IPS-20b (cell line): ENCODE measurements around the gene ANXA5.

Experiments
- H3K27ac ChIP-seq: one replicate; pipeline ENCODE4 v1.5.1; 2013; ENCODE audit warnings: low read length
- H3K27me3 ChIP-seq: 2 replicates; pipeline ENCODE4 v1.6.1; 2013; ENCODE audit warnings: mild to moderate bottlenecking, low read length, inconsistent platforms; ENCODE audit not compliant: insufficient read depth
- H3K36me3 ChIP-seq: 2 replicates; pipeline ENCODE4 v1.6.1; 2013; ENCODE audit warnings: low read depth, mild to moderate bottlenecking, inconsistent platforms, low read length, moderate library complexity; ENCODE audit not compliant: insufficient read depth
- H3K4me1 ChIP-seq: 2 replicates; pipeline ENCODE4 v1.6.1; 2013; ENCODE audit warnings: mild to moderate bottlenecking, control low read depth, inconsistent platforms, low read length, moderate library complexity; ENCODE audit not compliant: insufficient read depth
- H3K4me3 ChIP-seq: 2 replicates; pipeline ENCODE4 v1.5.1; 2013; ENCODE audit warnings: mild to moderate bottlenecking, low read length, inconsistent platforms
- H3K9ac ChIP-seq: 2 replicates; pipeline ENCODE4 v1.6.1; 2013; ENCODE audit warnings: low read depth, mild to moderate bottlenecking, inconsistent platforms, low read length, moderate library complexity
- H3K9me3 ChIP-seq: 2 replicates; pipeline ENCODE4 v1.6.1; 2013; ENCODE audit warnings: mild to moderate bottlenecking, low read depth, low read length, inconsistent platforms; ENCODE audit not compliant: insufficient read depth

Gene ANXA5

DNA sequence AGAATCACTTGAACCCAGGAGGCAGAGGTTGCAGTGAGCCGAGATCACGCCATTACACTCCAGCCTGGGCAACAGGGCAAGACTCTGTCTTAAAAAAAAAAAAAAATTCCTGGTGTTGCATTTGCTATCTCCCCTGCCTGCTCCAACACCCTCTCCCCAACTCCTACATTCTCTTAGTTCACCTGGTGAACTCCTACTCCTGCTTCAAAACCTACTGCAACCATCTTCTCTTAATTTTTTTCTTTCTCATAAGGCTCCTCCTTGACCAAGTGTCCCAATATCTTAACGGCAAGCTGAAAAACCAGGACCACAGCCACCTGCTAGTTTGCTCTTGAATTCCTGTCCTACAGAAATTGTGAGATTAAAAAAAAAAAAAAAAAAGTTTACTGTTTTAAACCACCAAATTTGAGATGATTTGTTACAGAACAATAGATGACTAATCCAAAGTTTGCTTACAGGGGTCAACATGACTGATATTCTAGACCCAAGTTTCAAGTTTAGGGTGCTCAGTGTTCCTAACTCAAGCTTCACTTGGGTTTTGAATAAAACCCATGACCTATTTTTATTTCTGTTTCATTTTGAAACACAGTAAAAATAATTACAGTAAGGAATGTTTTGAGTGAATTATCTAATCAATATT, 13.1 kb upstream of the ANXA5 start:
- Histone ChIP-seq H3K36me3 (no peaks in the 10 kb centered on the region), H3K27me3 (no peaks in the 10 kb centered on the region), H3K9me3 (no peaks in the 10 kb centered on the region), H3K4me1 (peaks cover 23% of the 10 kb centered on the region), H3K27ac (no peak overlapping the region), H3K4me3 (no peak overlapping the region), H3K9ac (no peak overlapping the region)

DNA sequence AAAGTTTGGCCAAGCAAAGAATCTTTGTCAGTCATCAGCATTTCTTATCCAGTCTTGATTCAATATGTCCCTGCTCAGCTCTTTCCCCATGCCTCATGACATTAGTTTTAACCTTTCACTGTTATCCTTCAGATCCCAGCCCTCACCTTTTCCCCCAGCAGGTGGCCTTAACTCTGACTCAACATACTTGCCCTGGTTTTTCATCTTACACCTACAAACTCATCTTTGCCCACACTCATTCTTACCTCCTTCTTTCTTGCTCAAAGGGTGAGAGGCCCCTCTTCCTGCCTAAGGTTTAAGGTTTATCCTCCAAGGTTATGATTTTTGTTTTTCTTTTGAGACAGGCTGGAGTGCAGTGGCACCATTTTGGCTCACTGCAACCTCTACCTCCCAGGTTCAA, 10.6 kb upstream of the ANXA5 start:
- no peaks in the 10 kb centered on the region for H3K27me3 ChIP-seq
- peaks cover 2% of the 10 kb centered on the region; the same call in 1 of the 2 replicates for H3K9me3 ChIP-seq
- H3K9ac ChIP-seq, result no peak overlapping the region
- H3K27ac ChIP-seq, result no peak overlapping the region
- no peaks in the 10 kb centered on the region for H3K36me3 ChIP-seq
- H3K4me3 ChIP-seq, result no peak overlapping the region
- H3K4me1 ChIP-seq, result peaks cover 17% of the 10 kb centered on the region

DNA sequence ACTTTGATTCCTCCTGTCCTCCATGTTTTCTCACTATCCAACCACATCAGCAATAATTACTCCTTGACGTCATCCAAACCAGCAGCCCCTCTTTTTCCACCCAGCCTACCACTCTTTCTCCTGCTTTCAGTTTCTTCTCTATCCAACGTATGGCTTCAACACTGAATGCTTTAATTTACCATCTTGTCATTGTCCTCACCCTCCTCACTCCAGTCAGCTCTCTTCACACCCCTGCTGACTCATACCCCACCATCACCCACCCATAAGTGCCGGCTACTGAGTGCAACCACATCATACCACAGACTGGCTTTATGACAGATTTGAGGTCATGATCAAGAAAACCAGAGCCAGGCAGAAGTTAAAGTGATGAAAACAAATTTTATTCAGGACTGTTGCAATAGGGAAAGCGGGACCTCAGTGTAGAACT, 9.8 kb upstream of the ANXA5 start:
- Histone ChIP-seq H3K4me3 (no peak overlapping the region), H3K9me3 (peaks cover 3% of the 10 kb centered on the region; the same call in 1 of the 2 replicates), H3K4me1 (peaks cover 13% of the 10 kb centered on the region)

DNA sequence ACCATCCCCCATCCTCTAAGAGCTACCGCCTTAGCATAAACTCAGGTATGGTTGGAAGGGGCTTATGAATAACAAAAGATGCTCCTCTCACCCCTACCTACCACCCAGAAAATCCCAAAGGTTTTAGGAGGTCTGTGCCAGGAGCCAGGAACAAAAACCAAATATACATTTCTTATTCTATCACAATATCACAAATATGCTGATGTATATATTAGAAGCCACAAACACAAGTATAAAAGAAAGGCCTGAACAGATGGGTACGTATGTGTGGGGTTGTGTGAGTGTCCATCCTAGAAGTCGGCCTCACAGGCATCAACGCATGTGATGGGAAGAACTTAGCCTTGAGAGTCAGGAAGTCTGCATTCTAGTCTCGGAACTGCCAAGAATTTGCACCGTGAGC, 8.7 kb upstream of the ANXA5 start:
- H3K27ac ChIP-seq, result no peak overlapping the region

More for the DNA sequence above, 9.8 kb upstream of the ANXA5 start:
- Histone ChIP-seq H3K36me3 (no peaks in the 10 kb centered on the region), H3K9ac (no peak overlapping the region), H3K27me3 (no peaks in the 10 kb centered on the region), H3K27ac (no peak overlapping the region)

DNA sequence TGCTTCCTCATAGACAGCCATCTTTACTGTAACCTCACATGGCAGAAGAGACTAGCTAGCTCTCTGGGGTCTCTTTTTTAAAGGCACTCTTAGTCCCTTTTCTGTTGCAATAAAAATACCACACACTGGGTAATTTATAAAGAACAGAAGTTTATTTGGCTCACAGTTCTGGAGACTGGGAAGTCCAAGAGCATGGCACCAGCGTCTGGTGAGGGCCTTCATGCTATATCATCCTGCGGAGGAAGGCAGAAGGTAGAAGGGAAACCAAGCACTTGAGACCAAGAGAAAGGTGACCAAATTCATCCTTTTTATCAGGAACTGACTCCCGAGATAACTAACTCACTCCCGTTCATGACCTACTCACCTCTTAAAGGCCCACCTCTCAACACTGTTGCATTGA, 5.4 kb upstream of the ANXA5 start:
- no peak overlapping the region for H3K27ac ChIP-seq
- H3K4me1 ChIP-seq, result peaks cover 7% of the 10 kb centered on the region; the same call in 1 of the 2 replicates
- no peak overlapping the region for H3K9ac ChIP-seq
- no peak overlapping the region for H3K4me3 ChIP-seq
- peaks cover 3% of the 10 kb centered on the region; the same call in 1 of the 2 replicates for H3K9me3 ChIP-seq
- H3K36me3 ChIP-seq, result no peaks in the 10 kb centered on the region
- peaks cover 11% of the 10 kb centered on the region; the same call in 1 of the 2 replicates for H3K27me3 ChIP-seq

More for the DNA sequence above, 8.7 kb upstream of the ANXA5 start:
- Histone ChIP-seq H3K36me3 (no peaks in the 10 kb centered on the region), H3K4me1 (peaks cover 10% of the 10 kb centered on the region; the same call in 1 of the 2 replicates), H3K9ac (no peak overlapping the region), H3K9me3 (peaks cover 3% of the 10 kb centered on the region; the same call in 1 of the 2 replicates), H3K4me3 (no peak overlapping the region), H3K27me3 (no peaks in the 10 kb centered on the region)

DNA sequence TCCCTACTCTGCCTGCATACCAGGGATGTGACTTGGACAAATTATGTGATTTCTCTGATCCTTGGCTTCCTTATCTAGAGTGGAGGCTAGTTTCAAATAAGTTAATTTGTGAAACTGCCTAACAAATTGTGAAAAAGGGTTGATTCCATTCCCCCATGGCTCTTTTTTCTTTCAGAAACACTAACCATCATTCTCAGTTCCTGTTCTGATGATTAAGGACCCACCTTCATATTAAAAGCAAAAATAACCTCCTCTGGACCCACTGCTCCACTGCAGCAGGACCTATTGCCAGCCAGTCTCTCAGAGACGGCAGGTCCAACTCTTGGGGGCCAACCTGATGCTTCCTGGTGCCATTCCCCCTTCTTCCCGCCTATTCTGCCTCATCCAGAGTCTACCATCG, 4.5 kb upstream of the ANXA5 start:
- H3K27me3 ChIP-seq, result peaks cover 11% of the 10 kb centered on the region; the same call in 1 of the 2 replicates
- no peak overlapping the region for H3K4me3 ChIP-seq
- H3K9me3 ChIP-seq, result peaks cover 3% of the 10 kb centered on the region; the same call in 1 of the 2 replicates
- no peak overlapping the region for H3K9ac ChIP-seq
- no peaks in the 10 kb centered on the region for H3K36me3 ChIP-seq
- no peak overlapping the region for H3K27ac ChIP-seq
- H3K4me1 ChIP-seq, result peaks cover 7% of the 10 kb centered on the region; the same call in 1 of the 2 replicates

DNA sequence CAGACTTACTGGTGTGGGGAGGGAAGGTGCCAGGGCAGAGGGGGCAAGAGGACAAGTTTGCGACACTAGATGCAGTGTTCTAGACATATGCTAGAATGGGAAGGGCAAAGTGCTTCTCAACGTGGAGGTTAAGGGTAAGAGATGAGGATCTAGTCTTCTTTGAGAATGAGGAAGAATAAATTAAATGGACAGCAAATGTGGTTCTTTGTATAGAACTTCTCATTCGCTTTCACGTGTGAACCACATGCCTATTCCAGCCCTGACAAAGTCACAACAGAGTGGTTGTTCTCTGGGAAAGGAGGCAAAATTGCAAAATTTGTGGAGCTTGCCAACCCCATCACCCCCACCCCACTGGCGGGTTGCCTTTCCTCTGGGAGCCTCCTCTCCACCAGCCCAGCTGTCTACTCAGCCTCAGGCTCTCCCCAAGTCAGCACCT, 1.5 kb upstream of the ANXA5 start:
- peaks cover 11% of the 10 kb centered on the region; the same call in 1 of the 2 replicates for H3K27me3 ChIP-seq
- no peak overlapping the region for H3K4me3 ChIP-seq
- peaks cover 3% of the 10 kb centered on the region; the same call in 1 of the 2 replicates for H3K9me3 ChIP-seq
- peaks cover 12% of the 10 kb centered on the region; the same call in 1 of the 2 replicates for H3K4me1 ChIP-seq
- no peak overlapping the region for H3K27ac ChIP-seq
- H3K36me3 ChIP-seq, result peaks cover 7% of the 10 kb centered on the region; the same call in 1 of the 2 replicates
- H3K9ac ChIP-seq, result no peak overlapping the region

DNA sequence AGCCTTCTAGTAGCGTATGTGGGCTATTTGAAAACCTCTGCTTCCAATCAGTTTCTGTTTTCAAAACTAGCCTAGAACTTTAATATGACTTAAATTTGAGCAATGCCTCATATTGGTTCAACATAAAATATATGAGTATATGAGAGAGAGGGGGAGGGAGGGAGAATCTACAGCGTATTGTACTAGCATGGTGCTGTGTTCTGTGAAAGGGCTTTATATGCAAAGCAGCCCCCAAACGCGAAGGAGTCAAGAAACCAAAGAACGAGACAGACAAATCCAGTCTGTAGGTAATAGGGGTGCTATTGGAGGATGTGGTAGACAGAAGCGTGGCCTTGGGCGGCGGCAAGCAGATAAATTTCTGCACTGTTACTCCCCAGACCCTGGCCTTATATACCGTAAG, 784 bp upstream of the ANXA5 start:
- Histone ChIP-seq H3K4me3 (peak overlapping the region; percentile 99), H3K36me3 (peaks cover 8% of the 10 kb centered on the region; the same call in 1 of the 2 replicates), H3K9ac (peak overlapping the region; percentile 74; the same call in 1 of the 2 replicates), H3K27ac (no peak overlapping the region), H3K9me3 (peaks cover 3% of the 10 kb centered on the region; the same call in 1 of the 2 replicates), H3K27me3 (peaks cover 11% of the 10 kb centered on the region; the same call in 1 of the 2 replicates), H3K4me1 (peaks cover 14% of the 10 kb centered on the region; the same call in 1 of the 2 replicates)

DNA sequence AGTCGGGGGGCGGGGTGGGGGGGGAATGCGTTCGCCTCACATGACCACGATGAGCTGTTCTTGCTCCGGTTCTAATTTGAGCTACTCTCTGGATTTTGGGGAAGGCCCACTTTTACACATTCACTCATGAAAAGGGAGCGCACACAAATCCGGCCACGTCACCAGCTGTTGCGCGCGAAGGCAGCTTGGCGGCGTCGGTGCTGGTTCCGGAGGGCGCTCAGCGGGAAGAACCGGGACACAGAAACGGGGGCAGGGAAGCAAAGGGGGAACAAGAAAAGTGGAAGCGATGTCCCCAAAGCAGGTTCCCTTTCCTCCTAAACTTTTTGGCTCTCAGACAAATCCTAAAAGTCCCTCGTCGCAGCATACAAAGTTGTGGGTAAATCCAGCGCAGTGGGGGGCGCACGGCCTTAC, 605 bp downstream of the ANXA5 start:
- Histone ChIP-seq H3K36me3 (peaks cover 20% of the 10 kb centered on the region), H3K27ac (peak overlapping the region; percentile 22), H3K4me3 (peak overlapping the region; percentile 99), H3K27me3 (peaks cover 11% of the 10 kb centered on the region; the same call in 1 of the 2 replicates), H3K4me1 (peaks cover 14% of the 10 kb centered on the region), H3K9me3 (no peaks in the 10 kb centered on the region), H3K9ac (peak overlapping the region; percentile 95)

DNA sequence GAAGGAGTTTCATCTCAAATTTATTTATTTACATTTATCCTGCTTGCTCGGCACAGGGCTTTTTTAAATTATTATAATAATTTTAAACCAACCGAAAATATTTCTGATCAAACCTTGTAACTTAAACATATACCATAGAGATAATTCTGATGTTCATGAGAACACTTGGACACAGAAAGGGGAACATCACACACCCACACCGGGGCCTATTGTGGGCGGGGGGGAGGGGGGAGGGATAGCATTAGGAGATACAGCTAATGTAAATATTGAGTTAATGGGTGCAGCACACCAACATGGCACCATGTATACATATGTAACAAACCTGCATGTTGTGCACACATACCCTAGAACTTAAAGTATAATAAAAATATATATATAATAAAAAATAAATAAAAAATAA, 2.9 kb downstream of the ANXA5 start:
- H3K27ac ChIP-seq, result no peak overlapping the region
- H3K9ac ChIP-seq, result no peak overlapping the region
- H3K9me3 ChIP-seq, result no peaks in the 10 kb centered on the region
- H3K4me1 ChIP-seq, result peaks cover 27% of the 10 kb centered on the region
- H3K27me3 ChIP-seq, result peaks cover 9% of the 10 kb centered on the region; the same call in 1 of the 2 replicates
- H3K4me3 ChIP-seq, result 0 out of 2 replicates have a peak overlapping the region, but pooled peaks have one; percentile 14
- peaks cover 20% of the 10 kb centered on the region for H3K36me3 ChIP-seq

DNA sequence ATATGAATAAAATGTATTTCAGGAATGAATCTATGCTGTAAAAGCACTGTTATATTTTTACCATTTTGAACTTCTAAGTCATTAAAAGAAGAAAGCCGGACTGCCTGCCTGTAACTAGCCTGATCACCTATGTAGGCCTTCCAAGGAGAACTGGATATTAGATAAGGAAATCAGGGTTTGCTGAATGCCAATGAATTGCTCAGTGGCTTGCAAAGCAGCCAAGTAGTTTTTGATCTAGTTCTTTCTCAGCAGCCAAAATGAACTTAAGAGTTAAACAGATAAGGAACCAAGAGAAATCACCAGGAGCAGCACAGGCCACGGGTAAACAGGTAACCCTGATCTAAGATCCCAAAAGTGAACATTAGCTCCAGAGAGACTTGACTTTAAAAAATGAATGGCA, 3.3 kb downstream of the ANXA5 start:
- no peak overlapping the region for H3K27ac ChIP-seq
- no peaks in the 10 kb centered on the region for H3K9me3 ChIP-seq
- no peak overlapping the region for H3K9ac ChIP-seq
- H3K4me3 ChIP-seq, result 0 out of 2 replicates have a peak overlapping the region, but pooled peaks have one; percentile 14
- peaks cover 25% of the 10 kb centered on the region for H3K36me3 ChIP-seq
- peaks cover 7% of the 10 kb centered on the region; the same call in 1 of the 2 replicates for H3K27me3 ChIP-seq
- peaks cover 27% of the 10 kb centered on the region for H3K4me1 ChIP-seq

DNA sequence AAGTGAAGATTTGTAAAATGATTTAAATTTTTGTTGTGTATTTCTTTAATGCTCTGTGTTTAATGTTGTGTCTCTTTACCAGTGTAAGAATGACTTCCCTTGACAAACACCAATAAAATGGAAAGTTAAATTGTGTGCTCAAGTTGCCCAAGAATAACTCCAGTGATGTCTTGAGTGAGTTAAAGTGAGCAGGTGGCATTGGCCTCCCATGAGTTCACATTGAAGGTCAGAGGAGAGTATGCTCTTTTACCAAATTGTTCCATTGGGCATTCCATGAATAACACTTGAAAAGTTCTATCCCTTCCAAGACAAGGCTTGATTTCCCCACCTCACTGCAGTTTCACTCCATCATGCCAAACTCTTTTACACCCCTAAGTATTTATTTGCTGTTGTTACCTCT, 4.5 kb downstream of the ANXA5 start:
- no peak overlapping the region for H3K27ac ChIP-seq
- H3K36me3 ChIP-seq, result peaks cover 32% of the 10 kb centered on the region
- H3K27me3 ChIP-seq, result no peaks in the 10 kb centered on the region; the same call in 1 of the 2 replicates
- no peak overlapping the region for H3K9ac ChIP-seq
- peaks cover 25% of the 10 kb centered on the region for H3K4me1 ChIP-seq
- no peaks in the 10 kb centered on the region for H3K9me3 ChIP-seq
- no peak overlapping the region for H3K4me3 ChIP-seq
